ENCODE results near the gene ELK1. TPM values are rescaled to one million over a fixed set of nuclear protein-coding genes. Genes with fewer than 3 reads are reported as not detected.

The ELK1 gene
- 10 to 100 TPM; 22.1 to 31.1 (median 24.8) TPM for total RNA-seq
- 10 to 100 TPM in 1 of 2 donors, 1 to 10 TPM in 1; 6.9 to 34.1 TPM for polyA plus RNA-seq
- long read RNA-seq, donor 1, transcript ELK1-201 (6 exons, 2,695 nt): major isoform, 7 of 32 reads
- long read RNA-seq, donor 1, partial matches to known transcripts: 11 of 32 reads
- long read RNA-seq, donor 1, other reads (novel, unspliced or antisense): 10 of 32 reads
- long read RNA-seq, donor 2, transcript ELK1-203 (7 exons, 2,258 nt): minor isoform, 5 of 32 reads
- long read RNA-seq, donor 2, transcript ELK1-201 (6 exons, 2,695 nt): major isoform, 8 of 32 reads
- long read RNA-seq, donor 2, partial matches to known transcripts: 10 of 32 reads
- long read RNA-seq, donor 2, other reads (novel, unspliced or antisense): 8 of 32 reads
- long read RNA-seq, donor 3, transcript ELK1-203 (7 exons, 2,258 nt): major isoform, 20 of 83 reads
- long read RNA-seq, donor 3, transcript ELK1-201 (6 exons, 2,695 nt): minor isoform, 11 of 83 reads
- long read RNA-seq, donor 3, partial matches to known transcripts: 45 of 83 reads
- long read RNA-seq, donor 3, other reads (novel, unspliced or antisense): 7 of 83 reads

GRCh38 chrX:47650164-47651042 is at the start of gene ELK1:
Gene ELK1 (minus strand): TSS chrX:47650563. CDS start chrX:47641441, 9,122 bp downstream.
- H3K27ac ChIP-seq: peak within 1 kb of the TSS; percentile 40 to 89 (median 82)
- peaks cover 0 to 29% (median 8%) of the 10 kb centered on the region in 9 donors for H3K4me1 ChIP-seq
- peak; percentile 95 to 98 (median 97) for ATAC-seq
- DNase-seq: peak; percentile 91 to 96
- intact Hi-C loops (cut with DNase I): loop anchor here in 6 of 10 donors (5.0 to 10.0 kb wide), 7 partner anchors 88 to 1264 kb away; partner anchors contain the start of genes ZNF81 (in 2 of the 6), ARAF (in 1 of the 6), CDK16 (in 1 of the 6) and PIM2 (in 1 of the 6)
- H3K9me3 ChIP-seq: no peaks in the 10 kb centered on the region
- peak in 1 of 9 donors; percentile 3 for TF ChIP-seq CTCF (IDR thresholded peaks at IDR 0.05)
- peaks cover 0 to 31% (median 0%) of the 10 kb centered on the region in 9 donors for H3K36me3 ChIP-seq
- WGBS, 2 donors: 1% methylated on average over 35 to 64 of the region's 65 CpGs
- peak within 1 kb of the TSS; percentile 46 to 78 (median 68) for H3K4me3 ChIP-seq
- no peaks in the 10 kb centered on the region for H3K27me3 ChIP-seq

- no peaks in the 10 kb centered on the region for H3K36me3 ChIP-seq
- no peak overlapping the region for H3K27ac ChIP-seq
- H3K27me3 ChIP-seq: peaks cover 0 to 37% (median 0%) of the 10 kb centered on the region in 7 donors
- ATAC-seq: no peak
- no peaks in the 10 kb centered on the region for H3K4me1 ChIP-seq
- DNase-seq: no peak
- TF ChIP-seq CTCF (IDR thresholded peaks at IDR 0.05): no peak
- WGBS, 2 donors: 43 to 67% methylated on average over 1 of the region's 1 CpG
- intact Hi-C loops (cut with DNase I): no loop called here
- no peak overlapping the region for H3K4me3 ChIP-seq
- H3K9me3 ChIP-seq: peaks cover 0 to 10% (median 0%) of the 10 kb centered on the region in 11 donors
These were observed 46.8 kb upstream of the ELK1 start for GRCh38 chrX:47697181-47697580.

GRCh38 chrX:47690175-47690574 is 39.8 kb upstream of the ELK1 start:
- no peaks in the 10 kb centered on the region for H3K4me1 ChIP-seq
- intact Hi-C loops (cut with DNase I): no loop called here
- no peaks in the 10 kb centered on the region for H3K36me3 ChIP-seq
- ATAC-seq (no peak), DNase-seq (no peak)
- TF ChIP-seq CTCF (IDR thresholded peaks at IDR 0.05): no peak
- no peak overlapping the region for H3K4me3 ChIP-seq
- H3K9me3 ChIP-seq: no peaks in the 10 kb centered on the region
- H3K27me3 ChIP-seq: peaks cover 0 to 20% (median 0%) of the 10 kb centered on the region in 7 donors
- 60 to 69% methylated on average over 2 of the region's 2 CpGs for WGBS, 2 donors
- no peak overlapping the region for H3K27ac ChIP-seq

GRCh38 chrX:47687263-47687662 is 36.9 kb upstream of the ELK1 start:
- H3K27me3 ChIP-seq: peaks cover 0 to 29% (median 0%) of the 10 kb centered on the region in 7 donors
- no peaks in the 10 kb centered on the region for H3K9me3 ChIP-seq
- H3K4me3 ChIP-seq: no peak overlapping the region
- intact Hi-C loops (cut with DNase I): loop anchor here in 3 of 10 donors (10.0 kb wide), 2 partner anchors 58 to 78 kb away; no protein-coding TSS in a partner anchor
- no peaks in the 10 kb centered on the region for H3K4me1 ChIP-seq
- ATAC-seq (no peak), DNase-seq (no peak)
- no peak for TF ChIP-seq CTCF (IDR thresholded peaks at IDR 0.05)
- no peaks in the 10 kb centered on the region for H3K36me3 ChIP-seq
- WGBS, 2 donors: 53 to 63% methylated on average over 6 of the region's 6 CpGs
- no peak overlapping the region for H3K27ac ChIP-seq

Measured in heart right ventricle (tissue), 16 donors.